PC-9 (cell line): ENCODE measurements around the gene MRC2.

Experiments
- CTCF ChIP-seq: fragments of 200-600 bp; sonication (generic); conservative IDR thresholded peaks from 2 replicates; pipeline ENCODE4 v1.6.1; 2017; ENCODE audit warnings: mixed run types, antibody characterized with exemption, mild to moderate bottlenecking, moderate library complexity
- EZH2 ChIP-seq: fragments of 200-600 bp; sonication (generic); IDR thresholded peaks from 2 replicates; pipeline ENCODE4 v1.8.0; 2017; ENCODE audit warnings: antibody characterized with exemption, low read depth

- no peak for TF ChIP-seq CTCF
- no peak for TF ChIP-seq EZH2
Observed at GRCh38 chr17:62617894-62618472, 9.5 kb upstream of the MRC2 start.
